ENCODE data around the gene CNTFR.
"Not testable (repeated sequence)": the region's sequence is repeated elsewhere in the genome, so short reads cannot be mapped to it uniquely, and the experiment has no call there.

The CNTFR gene

DNA sequence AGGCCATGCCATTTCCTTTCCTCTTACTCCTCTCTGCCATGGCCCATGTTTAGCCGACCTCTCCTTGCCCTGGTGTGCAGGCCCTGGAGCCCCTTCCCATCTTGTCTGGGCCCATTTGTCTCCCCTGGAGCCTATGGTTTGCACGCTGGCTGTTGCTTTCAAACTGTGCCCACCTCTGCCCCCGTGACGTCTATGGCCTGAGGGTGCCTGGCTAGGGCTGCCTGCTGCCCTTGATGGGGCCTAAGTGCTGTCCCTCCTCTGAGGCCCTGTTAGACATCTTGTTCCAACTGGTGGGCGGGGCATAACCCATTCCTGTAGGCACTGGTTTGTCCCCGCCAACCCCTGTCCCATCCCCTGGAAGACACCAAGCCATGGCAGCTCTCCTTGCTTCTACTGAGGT lies 44.0 kb downstream of the CNTFR start:
- no peak for DNase-seq (ENCODE audit: extremely low read depth, low read depth)
- TF ChIP-seq, protein P1, sequence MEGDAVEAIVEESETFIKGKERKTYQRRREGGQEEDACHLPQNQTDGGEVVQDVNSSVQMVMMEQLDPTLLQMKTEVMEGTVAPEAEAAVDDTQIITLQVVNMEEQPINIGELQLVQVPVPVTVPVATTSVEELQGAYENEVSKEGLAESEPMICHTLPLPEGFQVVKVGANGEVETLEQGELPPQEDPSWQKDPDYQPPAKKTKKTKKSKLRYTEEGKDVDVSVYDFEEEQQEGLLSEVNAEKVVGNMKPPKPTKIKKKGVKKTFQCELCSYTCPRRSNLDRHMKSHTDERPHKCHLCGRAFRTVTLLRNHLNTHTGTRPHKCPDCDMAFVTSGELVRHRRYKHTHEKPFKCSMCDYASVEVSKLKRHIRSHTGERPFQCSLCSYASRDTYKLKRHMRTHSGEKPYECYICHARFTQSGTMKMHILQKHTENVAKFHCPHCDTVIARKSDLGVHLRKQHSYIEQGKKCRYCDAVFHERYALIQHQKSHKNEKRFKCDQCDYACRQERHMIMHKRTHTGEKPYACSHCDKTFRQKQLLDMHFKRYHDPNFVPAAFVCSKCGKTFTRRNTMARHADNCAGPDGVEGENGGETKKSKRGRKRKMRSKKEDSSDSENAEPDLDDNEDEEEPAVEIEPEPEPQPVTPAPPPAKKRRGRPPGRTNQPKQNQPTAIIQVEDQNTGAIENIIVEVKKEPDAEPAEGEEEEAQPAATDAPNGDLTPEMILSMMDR (IDR thresholded peaks at IDR 0.05; ENCODE audit: low read depth, low read length): no peak

DNA sequence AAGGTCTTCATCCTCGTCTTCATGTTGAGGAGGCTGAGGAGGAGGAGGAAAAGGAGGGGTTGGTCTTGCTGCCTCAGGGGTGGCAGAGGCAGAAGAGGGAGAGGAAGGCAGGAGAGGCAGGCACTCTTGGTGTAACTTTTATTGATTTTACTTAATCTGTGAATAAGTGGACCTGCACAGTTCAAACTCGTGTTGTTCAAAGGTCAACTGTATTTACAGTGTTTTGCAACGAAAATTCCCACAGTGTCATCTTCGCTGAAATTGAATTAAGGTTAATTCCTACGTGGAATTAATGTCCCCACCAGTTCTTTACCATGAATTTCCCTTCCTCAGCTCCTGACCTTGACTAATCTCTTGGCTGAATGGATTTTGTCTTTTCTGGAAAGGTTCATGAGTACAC lies 45.5 kb downstream of the CNTFR start:
- DNase-seq (ENCODE audit: extremely low read depth, low read depth): no peak
- TF ChIP-seq, protein P1 (IDR thresholded peaks at IDR 0.05; ENCODE audit: low read depth, low read length): no peak

DNA sequence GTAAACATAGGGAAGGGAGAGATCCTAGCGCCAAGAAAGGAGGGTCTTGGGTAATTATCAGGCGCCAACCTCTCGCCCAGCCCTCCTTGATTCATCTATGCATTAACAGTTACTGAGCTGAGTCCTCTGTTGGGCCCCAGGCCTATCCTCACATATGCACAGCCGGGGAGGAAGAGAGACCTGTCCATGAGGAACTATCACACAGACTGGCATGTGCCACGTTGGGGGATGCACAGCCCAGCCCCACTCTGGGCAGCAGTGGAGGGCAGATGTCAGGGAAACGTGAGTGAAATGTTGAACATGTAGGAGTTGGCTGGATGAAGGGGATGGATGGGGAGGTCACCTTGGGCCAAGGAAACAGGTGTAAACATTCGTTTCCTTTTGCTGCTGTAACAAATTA lies 48.0 kb downstream of the CNTFR start:
- no peak for DNase-seq (ENCODE audit: extremely low read depth, low read depth)
- TF ChIP-seq, protein P1 (IDR thresholded peaks at IDR 0.05; ENCODE audit: low read depth, low read length): no peak

DNA sequence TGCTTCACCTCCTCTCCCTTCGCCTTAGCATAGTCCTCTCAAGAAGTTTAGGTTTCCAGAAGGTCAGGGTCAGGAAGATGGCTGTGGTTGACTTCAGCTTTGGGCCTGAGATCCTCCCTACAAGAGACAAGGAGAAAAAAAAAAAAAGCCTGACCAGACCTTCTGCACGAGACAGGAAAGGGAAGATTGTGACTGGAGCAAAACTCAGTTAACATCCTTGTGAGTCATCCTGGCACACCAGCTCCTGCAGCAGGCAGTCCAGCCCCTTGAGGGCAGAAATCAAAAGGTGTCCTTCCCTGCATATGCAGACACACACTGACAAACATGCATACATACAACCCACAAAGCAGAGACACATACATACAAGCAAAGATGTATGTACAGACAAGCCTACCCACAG lies 48.7 kb downstream of the CNTFR start:
- TF ChIP-seq, protein P1 (IDR thresholded peaks at IDR 0.05; ENCODE audit: low read depth, low read length): no peak
- no peak for DNase-seq (ENCODE audit: extremely low read depth, low read depth)

DNA sequence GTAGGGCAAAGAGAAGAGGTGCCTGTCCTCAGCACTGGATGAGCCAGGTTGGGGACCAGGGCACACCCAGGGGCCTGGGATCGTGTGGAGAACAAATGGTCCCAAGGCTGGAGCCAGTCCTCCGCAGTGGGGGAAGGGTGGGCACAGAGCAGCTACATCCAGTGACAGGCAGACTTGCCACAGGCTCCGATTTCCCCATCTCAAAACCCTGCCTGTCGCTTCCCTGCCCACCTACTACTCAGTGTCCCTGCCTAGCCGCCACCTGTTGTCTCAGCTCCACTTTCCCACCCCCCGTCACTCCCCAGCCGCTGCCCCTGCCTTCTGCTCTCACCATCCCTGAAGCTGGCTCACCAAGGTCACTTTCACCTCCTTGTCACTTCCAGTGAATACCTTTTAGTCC lies 52.8 kb downstream of the CNTFR start:
- TF ChIP-seq, protein P1 (IDR thresholded peaks at IDR 0.05; ENCODE audit: low read depth, low read length): no peak
- no peak for DNase-seq (ENCODE audit: extremely low read depth, low read depth)

DNA sequence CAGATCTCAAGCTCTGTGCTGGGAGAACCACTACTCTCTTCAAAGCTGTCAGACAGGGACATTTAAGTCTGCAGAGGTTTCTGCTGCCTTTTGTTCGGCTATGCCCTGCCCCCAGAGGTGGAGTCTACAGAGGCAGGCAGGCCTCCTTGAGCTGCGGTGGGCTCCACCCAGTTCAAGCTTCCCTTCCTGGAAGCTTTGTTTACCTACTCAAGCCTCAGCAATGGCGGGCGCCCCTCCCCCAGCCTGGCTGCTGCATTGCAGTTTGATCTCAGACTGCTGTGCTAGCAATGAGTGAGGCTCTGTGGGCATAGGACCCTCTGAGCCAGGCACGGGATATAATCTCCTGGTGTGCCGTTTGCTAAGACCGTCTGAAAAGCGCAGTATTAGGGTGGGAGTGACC lies 57.5 kb downstream of the CNTFR start:
- DNase-seq (ENCODE audit: extremely low read depth, low read depth): not testable (repeated sequence)

DNA sequence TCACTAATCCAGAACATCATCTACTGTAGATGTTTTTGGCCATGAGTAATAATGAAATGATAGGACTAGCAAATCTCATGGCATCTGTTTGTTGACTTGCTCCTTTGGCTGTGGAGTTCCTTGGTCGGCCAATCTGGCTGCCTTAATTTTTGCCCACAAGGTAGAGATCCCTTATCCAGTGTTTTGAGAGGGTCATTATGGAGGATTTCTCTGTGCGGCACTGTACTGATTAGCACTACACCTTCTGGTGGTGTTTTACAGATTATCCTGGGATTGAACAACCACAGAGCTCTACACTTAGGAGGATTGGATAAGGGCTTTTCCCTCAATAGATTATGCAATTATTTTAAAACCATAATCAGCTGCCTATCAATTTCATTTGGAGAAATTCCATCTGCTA lies 63.5 kb downstream of the CNTFR start:
- DNase-seq (ENCODE audit: extremely low read depth, low read depth): no peak
- TF ChIP-seq, protein P1 (IDR thresholded peaks at IDR 0.05; ENCODE audit: low read depth, low read length): no peak

DNA sequence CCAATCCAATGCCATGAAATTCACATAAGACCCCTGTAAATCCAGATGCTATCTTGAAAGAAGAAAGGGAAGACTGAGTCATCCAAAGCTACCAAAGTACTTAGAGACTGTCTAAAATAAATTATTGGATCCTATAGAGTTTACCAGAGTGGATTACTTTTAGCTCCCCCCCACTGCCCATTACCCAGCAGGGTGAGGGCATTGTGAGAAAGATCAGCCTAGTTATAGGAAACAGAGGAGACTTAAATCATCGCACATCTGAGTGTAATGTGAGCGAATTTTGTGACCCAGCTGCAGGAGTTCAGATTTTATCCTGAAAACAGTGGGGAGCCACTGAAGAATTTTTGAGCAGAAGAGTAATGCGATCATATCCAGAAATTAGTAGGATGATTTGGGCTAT lies 65.2 kb downstream of the CNTFR start:
- DNase-seq (ENCODE audit: extremely low read depth, low read depth): no peak
- TF ChIP-seq, protein P1 (IDR thresholded peaks at IDR 0.05; ENCODE audit: low read depth, low read length): no peak
